PFSK-1 (cell line): Measurements from ENCODE around the gene NSUN6.

Experiments
- FOXP2 ChIP-seq: optimal IDR thresholded peaks from 2 replicates; pipeline ENCODE3; 2011; ENCODE audit warnings: borderline replicate concordance, control low read depth, inconsistent platforms; ENCODE audit not compliant: insufficient read depth; ENCODE audit errors: extremely low read length, extremely low read depth
- REST ChIP-seq, 2 experiments: IDR thresholded peaks; 2 replicates each; pipeline versions ENCODE4 v1.6.1 to v1.8.0; 2011 to 2012; ENCODE audit warnings: low read depth in 2 of 2, low read length in 2 of 2, control low read depth in 1 of 2, inconsistent platforms in 1 of 2, mild to moderate bottlenecking in 1 of 2, moderate library complexity in 1 of 2; ENCODE audit not compliant: insufficient read depth in 1 of 2
- SIN3A ChIP-seq: IDR thresholded peaks from 2 replicates; pipeline ENCODE4 v1.6.1; 2012; ENCODE audit warnings: mild to moderate bottlenecking, low read length, moderate library complexity, borderline replicate concordance; ENCODE audit not compliant: insufficient read depth

GRCh38 chr10:18607503-18608378, 43.6 kb downstream of the NSUN6 start:
- TF ChIP-seq SIN3A (no peak), FOXP2 (no peak), REST (IDR thresholded peaks at IDR 0.05; ENCODE audit: insufficient read depth in 1 of 2, low read depth in 2 of 2, low read length in 2 of 2) (no peak)
